ENCODE data around the gene LARP4B. TPM values are rescaled to one million over a fixed set of nuclear protein-coding genes. Genes with fewer than 3 reads are reported as not detected.

Gene LARP4B
- total RNA-seq, 2 experiments from 2014 or later: 33.1 to 40.2 TPM

- DNase-seq (no peak), ATAC-seq (ENCODE audit: poor library complexity) (no peak)
- no peak overlapping the region for H3K27ac ChIP-seq (ENCODE audit: low read depth in 1 of 2, low read length in 2 of 2)
- CTCF ChIA-PET: interaction anchor here (0.5 kb wide), 1 partner anchor 267 kb away, joined by 3 read pairs; no protein-coding TSS in a partner anchor
- H3K36me3 ChIP-seq (ENCODE audit: insufficient read depth, low read length): peaks cover 83% of the 10 kb centered on the region
- POLR2A ChIA-PET: no interaction called here
- Mint-ChIP-seq H3K4me1 (ENCODE audit: low read depth) (no peaks in the 10 kb centered on the region), H3K9me3 (no peaks in the 10 kb centered on the region), H3K27me3 (no peaks in the 10 kb centered on the region), H3K4me3 (no peak overlapping the region), H3K36me3 (ENCODE audit: low read depth) (peaks cover 92% of the 10 kb centered on the region), H3K27ac (no peak overlapping the region)
- H3K9me3 ChIP-seq (ENCODE audit: control insufficient read depth in 1 of 2, insufficient read depth in 1 of 2, low read length in 2 of 2): no peaks in the 10 kb centered on the region
- no peak for TF ChIP-seq CTCF (IDR thresholded peaks at IDR 0.05)
- intact Hi-C loops (cut with DNase I, micrococcal nuclease): no loop called here
- no peaks in the 10 kb centered on the region for H3K27me3 ChIP-seq (ENCODE audit: control insufficient read depth in 1 of 2, insufficient read depth in 2 of 2, low read length in 2 of 2)
- no peak overlapping the region for H3K4me3 ChIP-seq (ENCODE audit: low read length)
- H3K4me1 ChIP-seq (ENCODE audit: insufficient read depth, low read length): no peaks in the 10 kb centered on the region
Measured at GRCh38 chr10:815338-816090, 116.0 kb downstream of the LARP4B start.

GRCh38 chr10:814536-815302, 116.8 kb downstream of the LARP4B start:
- Mint-ChIP-seq H3K4me1 (ENCODE audit: low read depth) (no peaks in the 10 kb centered on the region), H3K27ac (no peak overlapping the region), H3K4me3 (no peak overlapping the region), H3K36me3 (ENCODE audit: low read depth) (peaks cover 92% of the 10 kb centered on the region), H3K9me3 (no peaks in the 10 kb centered on the region), H3K27me3 (no peaks in the 10 kb centered on the region)
- Histone ChIP-seq H3K9me3 (ENCODE audit: control insufficient read depth in 1 of 2, insufficient read depth in 1 of 2, low read length in 2 of 2) (no peaks in the 10 kb centered on the region), H3K4me1 (ENCODE audit: insufficient read depth, low read length) (no peaks in the 10 kb centered on the region), H3K36me3 (ENCODE audit: insufficient read depth, low read length) (peaks cover 78% of the 10 kb centered on the region), H3K27me3 (ENCODE audit: control insufficient read depth in 1 of 2, insufficient read depth in 2 of 2, low read length in 2 of 2) (no peaks in the 10 kb centered on the region), H3K4me3 (ENCODE audit: low read length) (no peak overlapping the region), H3K27ac (ENCODE audit: low read depth in 1 of 2, low read length in 2 of 2) (no peak overlapping the region)
- intact Hi-C loops (cut with DNase I, micrococcal nuclease): no loop called here
- DNase-seq (no peak), ATAC-seq (ENCODE audit: poor library complexity) (no peak)
- POLR2A ChIA-PET: no interaction called here
- CTCF ChIA-PET: interaction anchor here (0.5 kb wide), 1 partner anchor 266 kb away, joined by 3 read pairs; no protein-coding TSS in a partner anchor
- TF ChIP-seq CTCF (IDR thresholded peaks at IDR 0.05): no peak

GRCh38 chr10:813286-813685, 118.2 kb downstream of the LARP4B start:
- Mint-ChIP-seq H3K4me1 (ENCODE audit: low read depth) (no peaks in the 10 kb centered on the region), H3K27ac (no peak overlapping the region), H3K36me3 (ENCODE audit: low read depth) (peaks cover 90% of the 10 kb centered on the region), H3K9me3 (no peaks in the 10 kb centered on the region), H3K27me3 (no peaks in the 10 kb centered on the region), H3K4me3 (no peak overlapping the region)
- Histone ChIP-seq H3K27me3 (ENCODE audit: control insufficient read depth in 1 of 2, insufficient read depth in 2 of 2, low read length in 2 of 2) (no peaks in the 10 kb centered on the region), H3K36me3 (ENCODE audit: insufficient read depth, low read length) (peaks cover 77% of the 10 kb centered on the region), H3K4me1 (ENCODE audit: insufficient read depth, low read length) (no peaks in the 10 kb centered on the region), H3K4me3 (ENCODE audit: low read length) (no peak overlapping the region), H3K27ac (ENCODE audit: low read depth in 1 of 2, low read length in 2 of 2) (no peak overlapping the region), H3K9me3 (ENCODE audit: control insufficient read depth in 1 of 2, insufficient read depth in 1 of 2, low read length in 2 of 2) (no peaks in the 10 kb centered on the region)
- intact Hi-C loops (cut with DNase I, micrococcal nuclease): no loop called here
- TF ChIP-seq CTCF (IDR thresholded peaks at IDR 0.05): no peak
- ATAC-seq (ENCODE audit: poor library complexity) (no peak), DNase-seq (no peak)
- CTCF ChIA-PET: interaction anchor here (0.6 kb wide), 1 partner anchor 52 kb away, joined by 3 read pairs; no protein-coding TSS in a partner anchor
- POLR2A ChIA-PET: no interaction called here

Measured in CD4-positive, alpha-beta T cell (primary cell).